H1 (cell line): ENCODE data around the gene ODF2L. TPM values are rescaled to one million over a fixed set of nuclear protein-coding genes. Genes with fewer than 3 reads are reported as not detected.

Source experiments
- CTCF ChIA-PET: fragments of 300-600 bp; sonication (Branson Sonifier 250); formaldehyde crosslinking; loops from one replicate; lab custom pipeline; 2021; ENCODE audit not compliant: partially characterized antibody; lab: Charles Lee
- POLR2A ChIA-PET: fragments of 300-600 bp; sonication (Branson Sonifier 250); formaldehyde crosslinking; loops from one replicate; lab custom pipeline; 2021; ENCODE audit warnings: inconsistent platforms; ENCODE audit not compliant: partially characterized antibody; lab: Charles Lee
- DNase-seq, 2 experiments: peaks; one replicate each; pipeline versions ENCODE4 v3.0.0 to v3.0.0-alpha.2; 2010 to 2022; ENCODE audit warnings: low spot score in 2 of 2, low read depth in 1 of 2, mixed read lengths in 1 of 2
- FAIRE-seq: peaks from 2 replicates; lab custom pipeline; 2011; peaks lifted over from hg19 to GRCh38; lab: Jason Lieb, UNC
- H2AFZ ChIP-seq: 2 replicates; pipeline ENCODE4 v1.8.1; 2012; ENCODE audit warnings: low read length, inconsistent platforms
- H2AK5ac ChIP-seq: 2 replicates; pipeline ENCODE4 v1.6.1; 2013; ENCODE audit warnings: low read depth, low read length
- H2BK120ac ChIP-seq: replicated peaks from 2 replicates; pipeline ENCODE3; 2013; ENCODE audit warnings: low read depth, low read length, inconsistent platforms
- H2BK12ac ChIP-seq: 2 replicates; pipeline ENCODE4 v1.6.1; 2013; ENCODE audit warnings: low read depth, low read length
- H2BK15ac ChIP-seq: 2 replicates; pipeline ENCODE4 v1.6.1; 2013; ENCODE audit warnings: low read length
- H2BK20ac ChIP-seq: 2 replicates; pipeline ENCODE4 v1.6.1; 2013; ENCODE audit warnings: low read length
- H2BK5ac ChIP-seq: 2 replicates; pipeline ENCODE4 v1.6.1; 2013; ENCODE audit warnings: low read depth, low read length
- H3K14ac ChIP-seq: 2 replicates; pipeline ENCODE4 v1.6.1; 2013; ENCODE audit warnings: inconsistent platforms; ENCODE audit not compliant: insufficient read length
- H3K18ac ChIP-seq: 2 replicates; pipeline ENCODE4 v1.6.1; 2013; ENCODE audit warnings: low read length; ENCODE audit errors: extremely low read depth
- H3K23ac ChIP-seq: 2 replicates; pipeline ENCODE4 v1.6.1; 2013; ENCODE audit warnings: inconsistent platforms; ENCODE audit not compliant: insufficient read length
- H3K23me2 ChIP-seq: 2 replicates; pipeline ENCODE4 v1.6.1; 2013; ENCODE audit warnings: low read depth, low read length
- H3K27ac ChIP-seq: 2 replicates; pipeline ENCODE4 v1.6.1; 2011; ENCODE audit warnings: low read depth, low read length, inconsistent platforms
- H3K27me3 ChIP-seq, 4 experiments: replicated peaks in 1 of 4; 1 replicate in 1 of 4; 2 replicates in 3 of 4; pipeline versions ENCODE4 v1.6.1 to v1.8.1; 2011 to 2013; ENCODE audit warnings: low read length in 3 of 4, mild to moderate bottlenecking in 3 of 4, inconsistent platforms in 2 of 4, mixed read lengths in 2 of 4, moderate library complexity in 1 of 4; ENCODE audit not compliant: control insufficient read depth in 3 of 4, insufficient read depth in 3 of 4; ENCODE audit errors: extremely low read depth in 1 of 4
- H3K36me3 ChIP-seq, 4 experiments: 2 replicates each; pipeline versions ENCODE4 v1.6.1 to v1.8.1; 2011 to 2013; ENCODE audit warnings: mild to moderate bottlenecking in 4 of 4, low read length in 3 of 4, moderate library complexity in 2 of 4, control low read depth in 1 of 4, inconsistent platforms in 1 of 4; ENCODE audit not compliant: insufficient read depth in 4 of 4, control insufficient read depth in 2 of 4
- H3K4ac ChIP-seq: replicated peaks from 2 replicates; pipeline ENCODE3; 2013; ENCODE audit warnings: low read length, low read depth, mixed read lengths, inconsistent platforms; ENCODE audit not compliant: insufficient read length
- H3K4me1 ChIP-seq, 4 experiments: replicated peaks in 1 of 4; 1 replicate in 1 of 4; 2 replicates in 3 of 4; pipeline versions ENCODE4 v1.6.1 to v1.8.1; 2011 to 2013; ENCODE audit warnings: low read length in 3 of 4, inconsistent platforms in 2 of 4, mixed read lengths in 1 of 4; ENCODE audit not compliant: insufficient read depth in 4 of 4, control insufficient read depth in 3 of 4
- H3K4me2 ChIP-seq, 2 experiments: 2 replicates each; pipeline versions ENCODE4 v1.6.1 to v1.8.1; 2011 to 2013; ENCODE audit warnings: low read depth in 2 of 2, low read length in 2 of 2, control low read depth in 1 of 2, inconsistent platforms in 1 of 2, mild to moderate bottlenecking in 1 of 2; ENCODE audit not compliant: insufficient read depth in 1 of 2
- H3K4me3 ChIP-seq, 4 experiments: fragments of 200-600, 300-600 bp in 1 of 4; sonication (generic), shearing (Covaris generic), sonication (Bioruptor Twin) in 1 of 4; 2 replicates each; pipeline versions ENCODE4 v1.5.1 to v1.8.1; 2011 to 2016; ENCODE audit warnings: low read length in 4 of 4, low read depth in 3 of 4, control low read depth in 2 of 4, inconsistent platforms in 2 of 4, mild to moderate bottlenecking in 2 of 4, mixed read lengths in 1 of 4, moderate library complexity in 1 of 4; ENCODE audit not compliant: insufficient read depth in 2 of 4; ENCODE audit errors: extremely low read depth in 1 of 4
- H3K56ac ChIP-seq: replicated peaks from 2 replicates; pipeline ENCODE3; 2013; ENCODE audit warnings: low read depth, mild to moderate bottlenecking, mixed read lengths, low read length, inconsistent platforms; ENCODE audit not compliant: insufficient read length
- H3K79me1 ChIP-seq: 2 replicates; pipeline ENCODE4 v1.6.1; 2013; ENCODE audit warnings: low read depth, low read length, control low read depth
- H3K79me2 ChIP-seq, 2 experiments: 2 replicates each; pipeline versions ENCODE4 v1.6.1 to v1.8.1; 2012 to 2013; ENCODE audit warnings: low read length in 2 of 2, mild to moderate bottlenecking in 2 of 2, inconsistent platforms in 1 of 2; ENCODE audit not compliant: insufficient read depth in 2 of 2, control insufficient read depth in 1 of 2
- H3K9ac ChIP-seq, 4 experiments: replicated peaks in 1 of 4; 1 replicate in 1 of 4; 2 replicates in 3 of 4; pipeline versions ENCODE4 v1.6.1 to v1.8.1; 2011 to 2013; ENCODE audit warnings: low read depth in 3 of 4, low read length in 3 of 4, control low read depth in 2 of 4, mild to moderate bottlenecking in 2 of 4, moderate library complexity in 2 of 4, inconsistent platforms in 1 of 4; ENCODE audit errors: extremely low read depth in 1 of 4
- H3K9me3 ChIP-seq, 2 experiments: 2 replicates each; pipeline versions ENCODE4 v1.6.1 to v1.8.1; 2012 to 2013; ENCODE audit warnings: mild to moderate bottlenecking in 2 of 2, moderate library complexity in 2 of 2, control low read depth in 1 of 2, inconsistent platforms in 1 of 2, low read depth in 1 of 2, low read length in 1 of 2, mixed read lengths in 1 of 2; ENCODE audit not compliant: insufficient read depth in 2 of 2
- H4K20me1 ChIP-seq, 2 experiments: replicated peaks in 1 of 2; 2 replicates each; pipeline versions ENCODE3 to v1.8.1; 2011 to 2013; ENCODE audit warnings: inconsistent platforms in 2 of 2, low read length in 2 of 2, mild to moderate bottlenecking in 1 of 2; ENCODE audit not compliant: insufficient read depth in 2 of 2, control insufficient read depth in 1 of 2
- H4K5ac ChIP-seq: 2 replicates; pipeline ENCODE4 v1.6.1; 2013; ENCODE audit warnings: low read length, low read depth, mixed read lengths, inconsistent platforms; ENCODE audit not compliant: insufficient read length
- H4K8ac ChIP-seq: 2 replicates; pipeline ENCODE4 v1.8.0; 2013; ENCODE audit warnings: mild to moderate bottlenecking, moderate library complexity, low read length, inconsistent platforms; ENCODE audit not compliant: insufficient read depth; ENCODE audit errors: extremely low read depth
- H4K91ac ChIP-seq: replicated peaks from 2 replicates; pipeline ENCODE3; 2013; ENCODE audit warnings: low read length, mixed read lengths, inconsistent platforms; ENCODE audit not compliant: insufficient read length
- BCL11A ChIP-seq, 2 experiments: IDR thresholded peaks; one replicate each; pipeline ENCODE4 v1.6.1; 2011; ENCODE audit warnings: low read depth in 2 of 2, low read length in 2 of 2, mild to moderate bottlenecking in 2 of 2
- FOSL1 ChIP-seq: IDR thresholded peaks from 2 replicates; pipeline ENCODE4 v1.6.1; 2011; ENCODE audit warnings: mild to moderate bottlenecking, low read depth, low read length, moderate library complexity; ENCODE audit not compliant: insufficient read depth
- HDAC6 ChIP-seq: IDR thresholded peaks from one replicate; pipeline ENCODE4 v1.7.1; 2012; ENCODE audit warnings: low read depth, mild to moderate bottlenecking, inconsistent platforms, low read length, moderate library complexity
- KDM4A ChIP-seq: IDR thresholded peaks from one replicate; pipeline ENCODE4 v1.7.1; 2012; ENCODE audit warnings: low read depth, mild to moderate bottlenecking, moderate library complexity, low read length, inconsistent platforms; ENCODE audit not compliant: severe bottlenecking
- NRF1 ChIP-seq: IDR thresholded peaks from 2 replicates; pipeline ENCODE4 v1.6.1; 2011; ENCODE audit warnings: mild to moderate bottlenecking, low read depth, low read length, improper control_type of control experiment
- POU5F1 ChIP-seq: IDR thresholded peaks from 2 replicates; pipeline ENCODE4 v1.6.1; 2011; ENCODE audit warnings: low read depth, mild to moderate bottlenecking, low read length, moderate library complexity
- RBBP5 ChIP-seq: IDR thresholded peaks from 2 replicates; pipeline ENCODE4 v1.7.1; 2012; ENCODE audit warnings: low read depth, mild to moderate bottlenecking, inconsistent platforms, low read length, moderate library complexity, borderline replicate concordance
- RFX5 ChIP-seq: IDR thresholded peaks from 2 replicates; pipeline ENCODE4 v1.6.1; 2011; ENCODE audit warnings: low read depth, low read length, improper control_type of control experiment, borderline replicate concordance
- RNF2 ChIP-seq: fragments of 200-900, 300-1000 bp; sonication (generic); IDR thresholded peaks from 2 replicates; pipeline ENCODE4 v1.7.1; 2016; ENCODE audit warnings: borderline replicate concordance, low read depth, mild to moderate bottlenecking, antibody characterized with exemption, low read length; ENCODE audit not compliant: poor library complexity, severe bottlenecking; ENCODE audit errors: missing control alignments
- SP4 ChIP-seq: IDR thresholded peaks from 2 replicates; pipeline ENCODE4 v1.6.1; 2012; ENCODE audit warnings: low read length, inconsistent platforms
- SRF ChIP-seq: IDR thresholded peaks from 2 replicates; pipeline ENCODE4 v1.6.1; 2011; ENCODE audit warnings: mild to moderate bottlenecking, low read depth, low read length, moderate library complexity
- SUZ12 ChIP-seq: fragments of 200-600 bp; sonication (generic); IDR thresholded peaks from 2 replicates; pipeline ENCODE4 v1.6.1; 2012; ENCODE audit warnings: mild to moderate bottlenecking, inconsistent platforms, low read length, moderate library complexity, mixed read lengths
- TAF1 ChIP-seq: IDR thresholded peaks from 2 replicates; pipeline ENCODE4 v1.6.1; 2011; ENCODE audit warnings: mild to moderate bottlenecking, low read depth, low read length
- TBP ChIP-seq: IDR thresholded peaks from 2 replicates; pipeline ENCODE4 v1.6.1; 2011; ENCODE audit warnings: low read depth, low read length, improper control_type of control experiment
- WGBS, 2 experiments: shearing (Covaris generic) in 1 of 2; methylation state at CpG; one replicate each; pipeline versions ENCODE4 v1.1.6 to v1.1.7; 2013 to 2015; ENCODE audit warnings: low lambda C conversion rate in 2 of 2, mixed read lengths in 2 of 2, inconsistent platforms in 1 of 2, low coverage in 1 of 2, missing lambda C conversion rate in 1 of 2; ENCODE audit not compliant: insufficient replicate concordance in 2 of 2, insufficient coverage in 1 of 2, insufficient read length in 1 of 2; ENCODE audit errors: extremely low coverage in 1 of 2, missing lambda C conversion rate in 1 of 2; 5-methylcytosine and 5-hydroxymethylcytosine counted together
- polyA plus RNA-seq, 7 experiments: library from polyadenylated mRNA; depleted of rRNA in 3 of 7; stranded (reverse) in 5 of 7; unstranded in 2 of 7; fragments of >200 nt in 5 of 7; fragments of 200-250 nt in 2 of 7; gene quantifications; 1 replicate in 5 of 7; 2 replicates in 1 of 7; 4 replicates in 1 of 7; pipeline versions ENCODE4 v1.2.1 to v1.2.3, GENCODE V29; 2011 to 2013; ENCODE audit warnings: missing spikeins in 2 of 7, mixed read lengths in 2 of 7
- total RNA-seq: library from RNA; stranded (reverse); fragmentation: NEBNext Ultra II Directional; extraction: Animal tissue kit (Norgen Biotek cat#: 25700); gene quantifications from 2 replicates; pipeline ENCODE4 v1.2.1, GENCODE V29; 2021

Gene ODF2L
- total and polyA plus RNA-seq, 2 of the 8 experiments (the other 6 are each of a cell fraction or from before 2014, with no cell fraction given): 3.2 to 27.1 TPM

DNA sequence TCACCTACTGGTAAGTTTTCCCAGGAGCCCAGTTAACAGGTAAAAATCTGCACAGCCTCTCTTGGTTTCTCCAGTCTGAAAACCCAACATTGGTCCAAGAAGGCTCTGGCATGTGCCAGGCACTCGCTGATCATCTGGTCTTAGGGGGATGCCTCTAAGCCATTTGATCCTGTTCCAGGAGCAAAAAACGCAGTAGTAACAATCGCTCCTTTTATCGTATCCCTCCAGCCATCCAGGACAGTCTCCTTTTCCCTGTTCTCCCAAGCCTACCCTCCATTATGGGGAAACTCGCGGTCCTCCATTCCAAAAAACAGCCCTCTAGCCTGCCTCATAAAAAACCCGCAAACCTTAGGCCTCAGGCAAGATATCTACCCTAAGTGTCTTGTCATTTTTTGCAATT lies 56.2 kb downstream of the ODF2L start:
- Histone ChIP-seq H4K5ac (no peak overlapping the region), H2AK5ac (no peak overlapping the region), H3K23ac (no peak overlapping the region), H3K4me3 (no peak overlapping the region), H3K23me2 (no peaks in the 10 kb centered on the region; the same call in 1 of the 2 replicates), H4K8ac (no peak overlapping the region), H3K36me3 (no peaks in the 10 kb centered on the region), H3K9ac (no peak overlapping the region), H4K91ac (no peak overlapping the region), H3K14ac (no peak overlapping the region), H3K56ac (no peak overlapping the region), H3K27ac (no peak overlapping the region), H3K79me2 (no peaks in the 10 kb centered on the region), H3K27me3 (no peaks in the 10 kb centered on the region), H2BK20ac (no peak overlapping the region), H4K20me1 (no peaks in the 10 kb centered on the region), H2BK120ac (no peak overlapping the region), H2BK15ac (no peak overlapping the region), H3K9me3 (no peaks in the 10 kb centered on the region; a peak in 1 of 4 replicates), H2BK5ac (no peak overlapping the region), H3K4ac (no peak overlapping the region), H2BK12ac (no peak overlapping the region), H3K79me1 (no peaks in the 10 kb centered on the region), H3K4me2 (no peak overlapping the region), H3K18ac (no peak overlapping the region), H3K4me1 (no peaks in the 10 kb centered on the region), H2AFZ (no peak overlapping the region)
- WGBS, 2 experiments: 80% methylated on average over 7 of the region's 7 CpGs; no CpG with 5 or more reads in 1 of the 2 experiments
- TF ChIP-seq FOSL1: no peak
- TF ChIP-seq NRF1: no peak
- no peak for TF ChIP-seq POU5F1
- TF ChIP-seq TBP: no peak
- no peak for TF ChIP-seq SP4
- no peak for TF ChIP-seq HDAC6
- TF ChIP-seq SRF: no peak
- TF ChIP-seq TAF1: no peak
- no peak for TF ChIP-seq KDM4A
- TF ChIP-seq RBBP5: no peak
- TF ChIP-seq SUZ12: no peak
- no peak for TF ChIP-seq BCL11A (IDR thresholded peaks at IDR 0.05; ENCODE audit: low read depth in 2 of 2, low read length in 2 of 2)
- TF ChIP-seq RFX5: no peak
- TF ChIP-seq RNF2: no peak
- ChIA-PET POLR2A (interaction anchor here (0.6 kb wide), 1 partner anchor 46 kb away, joined by 3 read pairs; no protein-coding TSS in a partner anchor), CTCF (no interaction called here)
- FAIRE-seq: no peak
- DNase-seq: no peak
